ENCODE results near the gene SLIRP.
"Not testable (repeated sequence)": the region's sequence is repeated elsewhere in the genome, so short reads cannot be mapped to it uniquely, and the experiment has no call there.

The SLIRP gene

DNA sequence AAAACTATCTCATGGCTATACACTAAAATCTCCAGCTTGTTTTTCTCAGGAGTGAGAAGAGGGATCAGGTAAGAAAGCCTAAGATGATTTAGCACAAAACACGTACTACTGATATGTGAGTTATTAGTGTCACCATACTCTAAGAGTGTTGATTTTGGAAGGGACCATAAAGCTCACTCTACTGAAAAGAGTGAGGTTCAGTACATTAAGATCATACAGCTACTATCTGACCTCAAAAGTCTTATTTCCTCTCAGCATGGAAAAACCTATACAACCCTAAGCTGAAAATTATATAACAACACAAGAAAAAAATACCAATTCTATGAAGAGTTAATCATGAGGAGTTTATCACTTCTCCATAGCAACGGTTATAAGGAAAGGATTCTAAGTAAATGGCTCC, 33.5 kb downstream of the SLIRP start:
- no peak for DNase-seq (ENCODE audit: low read depth in 2 of 2)

DNA sequence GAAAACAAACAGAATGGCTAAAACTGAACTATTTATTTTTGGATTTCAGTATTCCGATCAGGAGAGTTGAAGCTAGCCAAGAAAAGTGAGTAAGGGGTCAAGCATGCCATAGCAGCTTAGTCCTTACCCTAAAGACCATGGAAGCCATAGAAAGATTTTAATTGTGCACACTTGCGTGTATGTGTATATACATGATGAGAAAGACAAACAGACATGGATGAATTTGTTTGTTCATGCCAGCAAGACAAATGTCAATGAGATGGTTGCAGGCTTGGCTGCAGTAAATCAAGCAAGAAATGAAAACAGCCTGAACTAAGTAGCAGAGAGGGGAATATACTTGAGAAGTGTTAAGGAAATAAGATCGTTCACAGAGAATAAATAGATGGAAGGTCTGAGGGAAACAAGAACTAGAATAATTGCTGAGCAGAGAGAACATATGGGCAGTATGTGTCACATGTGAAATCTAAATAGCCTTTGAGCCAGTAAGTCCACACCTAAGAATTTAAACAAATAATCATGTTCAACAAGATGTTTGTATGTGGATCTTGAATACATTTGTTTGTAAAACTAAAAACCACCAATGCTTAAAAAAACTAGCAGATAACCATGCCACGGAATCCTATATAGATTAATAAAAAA, 38.3 kb downstream of the SLIRP start:
- DNase-seq (ENCODE audit: low read depth in 2 of 2): no peak

- DNase-seq (ENCODE audit: low read depth in 2 of 2): not testable (repeated sequence)
Measured at GRCh38 chr14:77747425-77747824, 39.5 kb downstream of the SLIRP start.

- DNase-seq (ENCODE audit: low read depth in 2 of 2): no peak
Measured at GRCh38 chr14:77752266-77752665, 44.4 kb downstream of the SLIRP start.

- DNase-seq (ENCODE audit: low read depth in 2 of 2): no peak
Measured at GRCh38 chr14:77752799-77753516, 45.1 kb downstream of the SLIRP start.

GRCh38 chr14:77760381-77761204, 52.7 kb downstream of the SLIRP start, which contains the start of gene SNW1:
Gene SNW1 (minus strand): TSS chr14:77761156. CDS start chr14:77761127, 29 bp downstream.
- peak; percentile 88 for DNase-seq (ENCODE audit: low read depth in 2 of 2)

- no peak for DNase-seq (ENCODE audit: low read depth in 2 of 2)
Measured at GRCh38 chr14:77761205-77761931, 53.5 kb downstream of the SLIRP start.

DNA sequence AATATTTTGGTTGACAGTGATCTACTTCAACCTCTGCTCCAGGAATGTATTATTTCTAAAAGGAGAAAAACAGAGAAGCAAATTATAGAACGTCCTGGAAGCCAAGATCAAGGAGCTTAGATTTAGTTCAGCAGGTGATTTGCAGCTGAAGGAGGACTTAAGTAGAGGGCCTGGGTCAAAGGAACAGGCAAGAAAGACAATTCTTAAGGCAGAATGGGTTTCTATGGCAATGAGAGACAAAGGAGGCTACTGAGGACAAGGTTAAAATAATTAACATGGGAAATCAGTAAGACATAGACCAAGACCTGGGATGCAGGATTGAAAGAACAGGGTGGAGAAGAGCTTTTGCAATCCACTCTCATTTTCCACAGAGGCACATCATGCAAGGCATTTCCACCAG, 55.4 kb downstream of the SLIRP start:
- no peak for DNase-seq (ENCODE audit: low read depth in 2 of 2)

DNA sequence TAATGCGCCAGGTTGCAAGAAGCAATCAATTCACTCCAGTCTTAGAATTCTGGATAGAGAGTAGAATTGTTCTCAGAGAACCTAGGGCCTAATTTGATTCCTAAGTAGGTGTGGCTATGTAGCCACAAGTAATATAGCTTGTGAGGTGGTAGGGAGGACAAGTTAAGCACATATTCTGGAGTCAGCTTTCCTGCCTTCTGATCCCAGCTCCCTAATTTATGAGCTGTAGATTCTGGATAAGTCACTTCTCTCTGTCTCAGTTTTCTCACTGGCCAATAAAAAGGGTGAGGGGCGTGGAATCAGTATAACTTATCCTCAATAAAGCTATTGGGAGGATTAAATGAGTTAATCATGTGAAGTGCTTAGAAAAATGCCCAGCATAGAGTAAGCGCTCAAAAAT, 56.1 kb downstream of the SLIRP start:
- DNase-seq (ENCODE audit: low read depth in 2 of 2): no peak
